NCI-H2227 treated with DMSO at 0.1 percent for 48 hours (cell line): Measurements from ENCODE around the gene ZFAND2B.
"Not testable (repeated sequence)": the region's sequence is repeated elsewhere in the genome, so short reads cannot be mapped to it uniquely, and the experiment has no call there.

Source experiments
- DNase-seq: peaks from one replicate; lab custom pipeline; 2025; lab: John Stamatoyannopoulos, UW

Gene ZFAND2B

GRCh38 chr2:219250049-219250781 lies 43.6 kb downstream of the ZFAND2B start:
- no peak for DNase-seq

GRCh38 chr2:219251656-219252055 lies 45.1 kb downstream of the ZFAND2B start:
- DNase-seq: no peak

- no peak for DNase-seq
Observed at GRCh38 chr2:219252084-219252483, 45.5 kb downstream of the ZFAND2B start.

DNA sequence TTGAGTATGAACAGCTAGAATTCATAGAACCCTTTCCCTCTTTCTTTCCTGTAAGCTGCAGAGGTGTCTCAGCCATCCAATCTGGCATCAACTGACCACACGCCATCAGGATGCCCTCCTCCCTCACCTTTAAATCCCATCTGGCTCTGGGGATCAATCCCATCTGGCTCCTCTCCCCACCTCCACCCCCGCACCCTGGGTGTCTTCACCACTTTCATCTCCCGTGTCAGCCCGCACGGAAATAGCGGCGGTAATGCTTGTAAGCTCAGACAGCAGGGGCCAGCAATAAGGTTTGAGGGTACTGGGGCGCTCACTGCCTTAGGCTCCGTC lies 46.0 kb downstream of the ZFAND2B start:
- DNase-seq: no peak

DNA sequence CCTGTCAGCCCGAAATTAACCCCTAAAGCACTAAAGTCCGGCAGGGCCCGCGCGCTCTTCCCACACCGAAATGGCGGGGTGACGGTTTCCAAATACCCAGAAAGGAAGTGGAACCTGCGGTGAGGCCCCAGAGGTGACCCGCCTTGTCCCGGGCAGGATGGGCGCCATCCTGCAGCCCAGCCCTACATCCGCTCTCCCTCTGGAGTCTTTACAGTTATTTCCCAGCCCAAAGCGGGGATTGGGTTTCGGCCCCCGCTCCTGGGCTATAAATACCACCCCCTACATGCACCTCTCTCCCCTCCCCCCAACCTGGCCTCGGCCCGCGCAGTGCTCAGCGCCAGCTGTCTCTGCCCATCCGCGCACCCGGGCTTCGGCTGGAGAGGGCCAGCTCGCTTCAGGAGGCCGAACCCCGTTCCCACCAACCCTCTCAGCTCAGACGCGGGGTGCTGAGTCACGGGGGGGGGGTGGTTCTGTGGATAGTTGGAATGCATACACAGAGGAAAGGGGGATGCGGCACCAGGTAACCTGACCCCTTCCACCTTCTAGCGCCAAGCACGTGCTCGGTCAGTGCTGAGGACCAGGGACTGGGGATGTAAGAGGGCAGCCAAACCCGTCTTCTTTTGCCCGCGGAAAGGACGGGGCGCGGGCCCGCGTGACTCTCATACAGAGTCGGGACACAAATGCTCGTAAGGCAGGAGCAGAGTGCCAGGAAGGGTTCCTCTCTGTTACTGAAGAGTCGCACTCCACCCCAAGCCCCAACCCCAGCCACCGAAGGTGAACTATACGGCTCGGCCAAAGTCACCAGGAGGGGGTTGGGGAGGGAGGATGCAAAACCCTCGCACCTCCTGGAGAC lies 46.5 kb downstream of the ZFAND2B start, which contains the start of gene TUBA4B:
TSS of gene TUBA4B (plus strand) at position 344 of the 853 bp plus-strand sequence. CDS start at position 509, 165 bp downstream.
- no peak for DNase-seq

DNA sequence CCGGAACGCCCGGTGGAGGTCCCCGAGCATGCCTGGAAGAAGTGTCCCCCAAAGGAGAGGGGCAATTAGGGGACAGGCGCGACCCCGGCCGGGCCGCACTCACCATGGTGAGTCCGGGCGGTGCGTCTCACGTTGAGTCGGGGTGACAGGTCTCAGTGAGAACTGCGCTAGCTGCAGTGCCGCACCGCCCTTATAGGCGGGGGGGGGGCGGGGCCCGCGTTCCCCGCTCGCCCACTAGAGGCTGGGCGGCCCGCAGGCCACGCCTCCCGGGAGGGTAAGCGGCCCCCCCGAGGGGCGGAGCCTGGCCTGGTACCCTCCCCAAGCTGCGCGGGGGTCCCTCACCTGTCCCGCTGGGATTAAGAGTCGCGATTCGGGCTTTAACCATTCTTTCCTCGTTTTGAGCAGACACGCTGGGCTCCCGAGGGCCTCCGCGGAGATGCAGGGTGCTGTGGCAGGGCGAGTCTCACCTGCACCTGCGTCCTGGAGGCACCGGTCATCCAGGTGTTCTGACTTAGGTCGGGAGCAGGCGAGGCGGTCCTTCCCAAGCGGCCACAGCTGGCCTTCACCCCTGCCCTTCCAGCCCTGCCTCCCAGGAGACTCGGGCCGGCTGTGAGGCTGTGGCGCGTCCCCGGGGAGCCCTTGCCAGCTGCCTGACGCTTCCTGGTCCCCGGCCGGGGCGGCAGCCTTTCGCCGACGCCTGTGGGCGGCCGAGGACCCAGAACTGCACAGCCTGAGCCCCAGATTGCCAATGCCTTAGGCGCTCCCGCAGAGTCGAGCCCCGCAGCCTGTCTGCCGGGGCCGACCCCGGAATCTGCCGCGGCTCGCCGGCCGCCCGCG lies 47.4 kb downstream of the ZFAND2B start, which contains the start of gene TUBA4A:
TSS of gene TUBA4A (minus strand) at position 166 of the 837 bp plus-strand sequence. CDS start at position 106, 60 bp downstream.
- DNase-seq: peak; percentile 52

- DNase-seq: no peak
Observed at GRCh38 chr2:219254590-219255201, 48.1 kb downstream of the ZFAND2B start.

- not testable (repeated sequence) for DNase-seq
Observed at GRCh38 chr2:219258942-219259341, 52.4 kb downstream of the ZFAND2B start.
